GM23338 (cell line): Measurements from ENCODE around the gene ARHGEF19. TPM values are rescaled to one million over a fixed set of nuclear protein-coding genes. Genes with fewer than 3 reads are reported as not detected.

Source experiments
- ATAC-seq: fragments of 200-7000 bp; cut with Tn5 transposase; 3 replicates; pipeline ENCODE4 v1.9.1; 2020
- DNase-seq: peaks from one replicate; pipeline ENCODE4 v3.0.0-alpha.2; 2015; ENCODE audit warnings: low spot score
- H2AFZ ChIP-seq: fragments of 200-600 bp; sonication (generic); 2 replicates; pipeline ENCODE4 v1.8.0; 2016; ENCODE audit warnings: antibody characterized with exemption, mild to moderate bottlenecking, moderate library complexity
- H3F3A ChIP-seq: fragments of 200-600 bp; sonication (generic); replicated peaks from 2 replicates; pipeline ENCODE4 v1.8.0; 2017; ENCODE audit warnings: antibody characterized with exemption, mixed run types, low read depth
- H3K27ac ChIP-seq: fragments of 200-600 bp; sonication (generic); 2 replicates; pipeline ENCODE4 v1.6.1; 2016; ENCODE audit warnings: low read depth
- H3K27me3 ChIP-seq: fragments of 200-600 bp; sonication (generic); 2 replicates; pipeline ENCODE4 v1.8.0; 2016; ENCODE audit warnings: mild to moderate bottlenecking, mixed run types, moderate library complexity; ENCODE audit not compliant: insufficient read depth
- H3K36me3 ChIP-seq: fragments of 200-600 bp; sonication (generic); 2 replicates; pipeline ENCODE4 v1.8.0; 2016; ENCODE audit warnings: mild to moderate bottlenecking; ENCODE audit not compliant: insufficient read depth
- H3K4me1 ChIP-seq: fragments of 200-600 bp; sonication (generic); 2 replicates; pipeline ENCODE4 v1.8.0; 2016; ENCODE audit warnings: mild to moderate bottlenecking, moderate library complexity; ENCODE audit not compliant: insufficient read depth
- H3K4me2 ChIP-seq: fragments of 200-600 bp; sonication (generic); 2 replicates; pipeline ENCODE4 v1.7.1; 2017; ENCODE audit warnings: mixed run types
- H3K4me3 ChIP-seq: fragments of 200-600 bp; sonication (generic); 2 replicates; pipeline ENCODE4 v1.6.1; 2016; ENCODE audit warnings: mixed run types
- H3K79me2 ChIP-seq: fragments of 200-600 bp; sonication (generic); replicated peaks from 2 replicates; pipeline ENCODE4 v1.8.0; 2017; ENCODE audit warnings: mild to moderate bottlenecking; ENCODE audit not compliant: insufficient read depth
- H3K9me2 ChIP-seq: fragments of 200-600 bp; sonication (generic); 2 replicates; pipeline ENCODE4 v1.8.0; 2017; ENCODE audit not compliant: insufficient read depth
- H4K20me1 ChIP-seq: fragments of 200-600 bp; sonication (generic); replicated peaks from 2 replicates; pipeline ENCODE4 v1.8.0; 2017; ENCODE audit warnings: mild to moderate bottlenecking; ENCODE audit not compliant: insufficient read depth
- H3K27ac Mint-ChIP-seq: 2 replicates; pipeline ENCODE4 v1.8.0; 2020; ENCODE audit warnings: inconsistent platforms, mild to moderate bottlenecking, moderate library complexity, mixed read lengths
- H3K27me3 Mint-ChIP-seq: 3 replicates; pipeline ENCODE4 v1.8.0; 2022; ENCODE audit warnings: low read depth, mild to moderate bottlenecking, moderate library complexity, mixed read lengths, inconsistent platforms; ENCODE audit not compliant: insufficient read depth, poor library complexity
- H3K36me3 Mint-ChIP-seq: 3 replicates; pipeline ENCODE4 v1.8.0; 2021; ENCODE audit warnings: low read depth, mild to moderate bottlenecking, inconsistent platforms, moderate library complexity, mixed read lengths
- H3K4me1 Mint-ChIP-seq: 3 replicates; pipeline ENCODE4 v1.8.0; 2020; ENCODE audit warnings: mild to moderate bottlenecking, inconsistent platforms, mixed read lengths
- H3K4me3 Mint-ChIP-seq: 3 replicates; pipeline ENCODE4 v1.8.0; 2021; ENCODE audit warnings: moderate library complexity, mild to moderate bottlenecking, inconsistent platforms, mixed read lengths
- H3K9me3 Mint-ChIP-seq: 3 replicates; pipeline ENCODE4 v1.8.0; 2020; ENCODE audit warnings: moderate library complexity, mild to moderate bottlenecking, inconsistent platforms, mixed read lengths
- CREB1 ChIP-seq: fragments of 250-450 bp; sonication (Bioruptor Pico); IDR thresholded peaks from 2 replicates; pipeline ENCODE4 v1.5.0; 2020; ENCODE audit warnings: low read depth, mild to moderate bottlenecking, moderate library complexity
- CTCF ChIP-seq, 2 experiments: fragments of 200-600 bp in 1 of 2; sonication (generic) in 1 of 2; conservative IDR thresholded peaks; 2 replicates each; pipeline versions ENCODE4 v1.5.1 to v1.6.1; 2016 to 2017; ENCODE audit warnings: antibody characterized with exemption in 2 of 2, low read depth in 2 of 2, mild to moderate bottlenecking in 2 of 2, moderate library complexity in 1 of 2
- ETS1 ChIP-seq: IDR thresholded peaks from 2 replicates; pipeline ENCODE4 v1.6.1; 2016; ENCODE audit warnings: antibody characterized with exemption
- EZH2 ChIP-seq: fragments of 200-600 bp; sonication (generic); IDR thresholded peaks from one replicate; pipeline ENCODE4 v1.8.0; 2017; ENCODE audit warnings: antibody characterized with exemption, mild to moderate bottlenecking, low read depth; ENCODE audit not compliant: unreplicated experiment
- EZH2phosphoT487 ChIP-seq: fragments of 200-600 bp; sonication (generic); IDR thresholded peaks from one replicate; pipeline ENCODE4 v1.8.1; 2018; ENCODE audit warnings: antibody characterized with exemption; ENCODE audit not compliant: unreplicated experiment
- JUNB ChIP-seq: IDR thresholded peaks from one replicate; pipeline ENCODE4 v1.6.1; 2016; ENCODE audit warnings: antibody characterized with exemption; ENCODE audit not compliant: unreplicated experiment
- NANOG ChIP-seq: IDR thresholded peaks from 2 replicates; pipeline ENCODE4 v1.6.1; 2016; ENCODE audit warnings: antibody characterized with exemption, borderline replicate concordance
- POLR2AphosphoS5 ChIP-seq: IDR thresholded peaks from 2 replicates; pipeline ENCODE4 v1.6.1; 2016; ENCODE audit warnings: antibody characterized with exemption, low read depth
- REST ChIP-seq: IDR thresholded peaks from one replicate; pipeline ENCODE4 v1.6.1; 2018; ENCODE audit warnings: antibody characterized with exemption; ENCODE audit not compliant: unreplicated experiment
- STAT1 ChIP-seq: IDR thresholded peaks from one replicate; pipeline ENCODE4 v1.6.1; 2016; ENCODE audit warnings: antibody characterized with exemption; ENCODE audit not compliant: unreplicated experiment
- ZNF114 ChIP-seq: fragments of 250-450 bp; sonication (Bioruptor Pico); IDR thresholded peaks from 2 replicates; pipeline ENCODE4 v1.5.0; 2020; ENCODE audit warnings: mild to moderate bottlenecking, moderate library complexity
- ZNF331 ChIP-seq: fragments of 250-450 bp; sonication (Bioruptor Pico); IDR thresholded peaks from 2 replicates; pipeline ENCODE4 v1.5.0; 2020; ENCODE audit warnings: low read depth, mild to moderate bottlenecking, moderate library complexity
- ZNF462 ChIP-seq: fragments of 250-450 bp; sonication (Bioruptor Pico); IDR thresholded peaks from 2 replicates; pipeline ENCODE4 v1.5.0; 2020; ENCODE audit warnings: mild to moderate bottlenecking, moderate library complexity
- polyA plus RNA-seq: library from polyadenylated mRNA; unstranded; fragments of >200 nt; fragmentation: Nextera tagmentation; extraction: Ambion mirVana; gene quantifications from 2 replicates; pipeline ENCODE4 v1.2.1, GENCODE V29; 2016
- total RNA-seq: library from RNA; depleted of rRNA; stranded (reverse); fragments of >200 nt; shearing (Covaris generic); gene quantifications from 2 replicates; pipeline ENCODE4 v1.2.3, GENCODE V29; 2014

The ARHGEF19 gene
- total and polyA plus RNA-seq, 2 experiments from 2014 or later: 19.5 to 46.4 TPM

GRCh38 chr1:16248007-16248436, 35.6 kb upstream of the ARHGEF19 start:
- TF ChIP-seq ETS1 (no peak), REST (no peak), EZH2phosphoT487 (no peak), ZNF331 (CRISPR knock-in tag) (no peak), ZNF462 (CRISPR knock-in tag) (no peak), ZNF114 (CRISPR knock-in tag) (no peak), NANOG (no peak), POLR2AphosphoS5 (no peak), JUNB (no peak), EZH2 (no peak), CTCF (conservative IDR thresholded peaks at IDR 0.05; ENCODE audit: low read depth in 2 of 2) (no peak), STAT1 (no peak), CREB1 (CRISPR knock-in tag) (no peak)
- peaks cover 5% of the 10 kb centered on the region for H4K20me1 ChIP-seq
- H3K4me2 ChIP-seq: no peak overlapping the region
- DNase-seq (no peak), ATAC-seq (no peak)
- H3K27ac ChIP-seq: no peak overlapping the region
- peaks cover 2% of the 10 kb centered on the region; the same call in 1 of the 3 replicates for H3K4me1 Mint-ChIP-seq
- no peak overlapping the region for H3K27ac Mint-ChIP-seq
- H3K4me1 ChIP-seq: no peaks in the 10 kb centered on the region
- no peak overlapping the region for H2AFZ ChIP-seq
- H3F3A ChIP-seq: peaks cover 4% of the 10 kb centered on the region
- no peak overlapping the region for H3K4me3 ChIP-seq
- no peaks in the 10 kb centered on the region for H3K79me2 ChIP-seq
- no peak overlapping the region for H3K4me3 Mint-ChIP-seq
- H3K27me3 Mint-ChIP-seq: no peaks in the 10 kb centered on the region
- peaks cover 8% of the 10 kb centered on the region; the same call in 2 of the 3 replicates for H3K36me3 Mint-ChIP-seq
- no peaks in the 10 kb centered on the region for H3K9me3 Mint-ChIP-seq
- peaks cover 8% of the 10 kb centered on the region; the same call in 1 of the 2 replicates for H3K36me3 ChIP-seq
- H3K9me2 ChIP-seq: no peaks in the 10 kb centered on the region
- H3K27me3 ChIP-seq: no peaks in the 10 kb centered on the region
